Vagina (tissue), 2 donors: Measurements from ENCODE around the gene TOMM7. TPM values are rescaled to one million over a fixed set of nuclear protein-coding genes. Genes with fewer than 3 reads are reported as not detected.
"Not testable (repeated sequence)": the region's sequence is repeated elsewhere in the genome, so short reads cannot be mapped to it uniquely, and the experiment has no call there.

ENCODE experiments used
- DNase-seq, 2 donors: peaks; one replicate each; pipeline ENCODE4 v3.0.0-alpha.2; 2017; ENCODE audit errors: extremely low spot score in 2 of 2
- H3K27ac ChIP-seq: fragments of 200-600 bp; sonication (generic); one replicate; pipeline ENCODE4 v1.5.1; 2019
- H3K27me3 ChIP-seq: fragments of 200-600 bp; sonication (generic); one replicate; pipeline ENCODE4 v1.5.1; 2019
- H3K36me3 ChIP-seq, 2 donors: fragments of 200-600 bp; sonication (generic); one replicate each; pipeline ENCODE4 v1.5.1; 2017 to 2019
- H3K4me1 ChIP-seq: fragments of 200-600 bp; sonication (generic); one replicate; pipeline ENCODE4 v1.5.1; 2019
- H3K4me3 ChIP-seq, 2 donors: fragments of 200-600 bp; sonication (generic); 1 replicate in 1 of 2; 2 replicates in 1 of 2; pipeline ENCODE4 v1.5.1; 2016 to 2019
- H3K9me3 ChIP-seq: fragments of 200-600 bp; sonication (generic); one replicate; pipeline ENCODE4 v1.5.1; 2019
- POLR2A ChIP-seq, 2 donors: fragments of 450-650 bp; IDR thresholded peaks; one replicate each; pipeline ENCODE4 v1.6.1; 2017; ENCODE audit warnings: antibody characterized with exemption in 2 of 2, mild to moderate bottlenecking in 2 of 2, moderate library complexity in 2 of 2
- POLR2AphosphoS5 ChIP-seq, 2 donors: sonication (generic); formaldehyde crosslinking; IDR thresholded peaks; one replicate each; pipeline ENCODE4 v1.9.0; 2017; ENCODE audit warnings: antibody characterized with exemption in 2 of 2, mild to moderate bottlenecking in 2 of 2, low read depth in 1 of 2; ENCODE audit not compliant: insufficient read depth in 1 of 2
- intact Hi-C: fragments of 100-400 bp; cut with DNase I; formaldehyde crosslinking; loops from one replicate; pipeline ENCODE4 v1.15.1; 2023
- total RNA-seq: library from RNA; depleted of rRNA; stranded (reverse); fragments of >200 nt; gene quantifications from one replicate; pipeline ENCODE4 v1.2.3, GENCODE V29; 2016
- TF ChIP-seq, protein P1 (sequence below), 3 experiments: fragments of 450-650 bp in 2 of 3; fragments of 200-600 bp in 1 of 3; sonication (generic) in 1 of 3; IDR thresholded peaks; one replicate each; pipeline ENCODE4 v1.5.1; 2017 to 2019; ENCODE audit warnings: antibody characterized with exemption in 3 of 3, mild to moderate bottlenecking in 2 of 3, moderate library complexity in 2 of 3

The TOMM7 gene
- total RNA-seq, 1 donor from 2014 or later: 167 TPM

DNA sequence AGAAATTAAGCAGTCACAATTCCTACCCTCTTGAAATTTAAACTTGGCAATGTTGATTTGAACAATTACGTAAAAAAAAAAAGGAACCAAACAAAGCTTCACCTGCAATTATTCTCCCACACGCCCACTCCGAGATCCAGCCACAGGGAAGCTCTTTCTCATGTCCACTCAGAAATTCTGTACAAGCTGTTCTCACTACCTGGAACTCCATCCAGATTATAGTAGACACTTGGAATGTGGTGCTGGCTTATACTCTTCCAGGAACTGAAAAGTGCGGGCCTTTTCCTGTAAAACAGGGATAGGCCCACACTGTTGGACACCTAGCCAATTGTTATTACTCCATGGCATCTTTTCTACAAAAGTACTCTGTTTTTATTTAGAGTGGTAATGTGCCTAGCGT, 20.3 kb upstream of the TOMM7 start:
- Histone ChIP-seq H3K4me3 (no peak overlapping the region), H3K27me3 (no peaks in the 10 kb centered on the region), H3K27ac (peak overlapping the region; percentile 74), H3K36me3 (no peaks in the 10 kb centered on the region), H3K9me3 (no peaks in the 10 kb centered on the region), H3K4me1 (no peaks in the 10 kb centered on the region)
- no peak for DNase-seq
- no peak for TF ChIP-seq POLR2AphosphoS5 (IDR thresholded peaks at IDR 0.05; ENCODE audit: insufficient read depth in 1 of 2, low read depth in 1 of 2)
- TF ChIP-seq POLR2A (IDR thresholded peaks at IDR 0.05): no peak
- TF ChIP-seq, protein P1, sequence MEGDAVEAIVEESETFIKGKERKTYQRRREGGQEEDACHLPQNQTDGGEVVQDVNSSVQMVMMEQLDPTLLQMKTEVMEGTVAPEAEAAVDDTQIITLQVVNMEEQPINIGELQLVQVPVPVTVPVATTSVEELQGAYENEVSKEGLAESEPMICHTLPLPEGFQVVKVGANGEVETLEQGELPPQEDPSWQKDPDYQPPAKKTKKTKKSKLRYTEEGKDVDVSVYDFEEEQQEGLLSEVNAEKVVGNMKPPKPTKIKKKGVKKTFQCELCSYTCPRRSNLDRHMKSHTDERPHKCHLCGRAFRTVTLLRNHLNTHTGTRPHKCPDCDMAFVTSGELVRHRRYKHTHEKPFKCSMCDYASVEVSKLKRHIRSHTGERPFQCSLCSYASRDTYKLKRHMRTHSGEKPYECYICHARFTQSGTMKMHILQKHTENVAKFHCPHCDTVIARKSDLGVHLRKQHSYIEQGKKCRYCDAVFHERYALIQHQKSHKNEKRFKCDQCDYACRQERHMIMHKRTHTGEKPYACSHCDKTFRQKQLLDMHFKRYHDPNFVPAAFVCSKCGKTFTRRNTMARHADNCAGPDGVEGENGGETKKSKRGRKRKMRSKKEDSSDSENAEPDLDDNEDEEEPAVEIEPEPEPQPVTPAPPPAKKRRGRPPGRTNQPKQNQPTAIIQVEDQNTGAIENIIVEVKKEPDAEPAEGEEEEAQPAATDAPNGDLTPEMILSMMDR (IDR thresholded peaks at IDR 0.05): no peak
- intact Hi-C loops: loop anchor here (10.0 kb wide), 1 partner anchor 258 kb away; no protein-coding TSS in a partner anchor

DNA sequence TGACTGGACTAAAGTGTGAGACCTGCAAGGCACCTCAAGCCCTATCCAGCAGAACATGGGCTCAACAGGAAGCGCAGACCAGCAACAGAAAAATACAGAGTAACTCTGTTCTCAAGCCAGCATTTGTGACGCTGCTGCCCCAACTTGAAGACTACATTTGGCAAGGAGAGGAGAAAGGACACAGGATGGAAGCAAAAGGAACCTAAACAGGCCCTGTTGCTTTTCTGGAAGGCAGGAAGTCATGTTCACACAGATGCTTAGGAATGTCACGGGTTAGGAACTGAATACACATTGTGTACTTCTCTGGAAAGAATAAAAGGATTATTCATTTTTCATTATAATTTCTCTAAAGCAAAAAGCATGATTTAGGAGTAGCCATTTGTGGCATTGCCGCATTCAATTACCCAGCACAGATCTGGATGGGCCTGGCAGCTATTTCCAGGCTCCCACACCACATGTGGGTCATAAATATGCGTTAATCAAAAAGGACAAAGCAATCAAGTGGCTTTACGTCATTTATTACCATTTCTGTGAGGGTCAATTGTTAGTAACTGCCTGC, 19.8 kb upstream of the TOMM7 start:
- intact Hi-C loops: loop anchor here (10.0 kb wide), 1 partner anchor 258 kb away; no protein-coding TSS in a partner anchor
- no peaks in the 10 kb centered on the region for H3K4me1 ChIP-seq
- no peak overlapping the region for H3K4me3 ChIP-seq
- no peaks in the 10 kb centered on the region for H3K9me3 ChIP-seq
- TF ChIP-seq, protein P1 (IDR thresholded peaks at IDR 0.05): no peak
- TF ChIP-seq POLR2AphosphoS5 (IDR thresholded peaks at IDR 0.05; ENCODE audit: insufficient read depth in 1 of 2, low read depth in 1 of 2): no peak
- no peak for TF ChIP-seq POLR2A (IDR thresholded peaks at IDR 0.05)
- H3K36me3 ChIP-seq: no peaks in the 10 kb centered on the region
- no peaks in the 10 kb centered on the region for H3K27me3 ChIP-seq
- peak overlapping the region; percentile 74 for H3K27ac ChIP-seq
- DNase-seq: no peak

DNA sequence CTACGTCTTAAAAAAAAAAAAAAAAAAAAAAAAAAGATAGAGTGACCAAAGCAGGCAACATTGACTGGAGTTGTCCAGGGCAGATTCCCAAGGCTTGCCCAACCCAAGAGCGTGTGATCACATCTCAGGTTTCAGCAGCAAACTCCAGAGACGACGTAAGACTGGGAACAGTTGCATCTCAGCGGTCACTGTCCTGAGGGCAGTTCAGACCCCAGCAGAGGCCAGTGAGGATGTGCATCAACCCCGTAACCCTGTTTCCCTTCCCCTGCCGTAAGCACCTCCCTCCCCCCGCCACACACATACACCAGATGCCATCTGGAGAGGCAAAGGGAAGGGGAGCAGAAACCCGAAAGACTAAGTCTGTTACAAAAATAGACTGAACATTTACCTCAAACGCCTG, 19.3 kb upstream of the TOMM7 start:
- no peaks in the 10 kb centered on the region for H3K27me3 ChIP-seq
- H3K9me3 ChIP-seq: no peaks in the 10 kb centered on the region
- TF ChIP-seq POLR2A (IDR thresholded peaks at IDR 0.05) (no peak), POLR2AphosphoS5 (IDR thresholded peaks at IDR 0.05; ENCODE audit: insufficient read depth in 1 of 2, low read depth in 1 of 2) (peak in 1 of 2 donors; percentile 19)
- TF ChIP-seq, protein P1 (IDR thresholded peaks at IDR 0.05): no peak
- H3K36me3 ChIP-seq: no peaks in the 10 kb centered on the region
- no peak overlapping the region for H3K4me3 ChIP-seq
- intact Hi-C loops: loop anchor here (10.0 kb wide), 1 partner anchor 257 kb away; no protein-coding TSS in a partner anchor
- DNase-seq: no peak
- no peaks in the 10 kb centered on the region for H3K4me1 ChIP-seq
- peak overlapping the region; percentile 74 for H3K27ac ChIP-seq

DNA sequence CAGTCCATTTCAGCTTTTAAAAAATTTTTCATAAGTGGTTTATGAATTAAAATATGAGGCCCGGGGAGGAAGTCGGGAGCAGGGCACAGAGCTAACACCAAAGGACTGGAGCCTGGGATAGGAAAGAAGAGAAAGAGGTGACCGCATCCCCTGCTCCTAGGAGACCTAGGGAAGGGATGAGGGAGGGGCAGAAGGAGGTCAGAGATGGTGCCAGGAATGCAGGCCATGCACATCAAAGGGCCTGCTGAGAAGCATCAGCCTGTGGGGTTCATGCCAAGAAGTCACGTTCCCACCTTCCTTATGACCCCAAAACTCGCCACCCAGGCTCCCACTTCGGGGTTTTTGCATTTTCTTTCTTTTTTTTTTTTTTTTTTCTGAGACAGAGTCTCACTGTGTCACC, 14.7 kb upstream of the TOMM7 start:
- Histone ChIP-seq H3K4me3 (no peak overlapping the region), H3K9me3 (no peaks in the 10 kb centered on the region), H3K27ac (no peak overlapping the region), H3K36me3 (no peaks in the 10 kb centered on the region), H3K27me3 (no peaks in the 10 kb centered on the region), H3K4me1 (no peaks in the 10 kb centered on the region)
- no peak for DNase-seq
- intact Hi-C loops: no loop called here
- TF ChIP-seq POLR2A (IDR thresholded peaks at IDR 0.05): no peak
- TF ChIP-seq, protein P1 (IDR thresholded peaks at IDR 0.05): no peak
- TF ChIP-seq POLR2AphosphoS5 (IDR thresholded peaks at IDR 0.05; ENCODE audit: insufficient read depth in 1 of 2, low read depth in 1 of 2): no peak

DNA sequence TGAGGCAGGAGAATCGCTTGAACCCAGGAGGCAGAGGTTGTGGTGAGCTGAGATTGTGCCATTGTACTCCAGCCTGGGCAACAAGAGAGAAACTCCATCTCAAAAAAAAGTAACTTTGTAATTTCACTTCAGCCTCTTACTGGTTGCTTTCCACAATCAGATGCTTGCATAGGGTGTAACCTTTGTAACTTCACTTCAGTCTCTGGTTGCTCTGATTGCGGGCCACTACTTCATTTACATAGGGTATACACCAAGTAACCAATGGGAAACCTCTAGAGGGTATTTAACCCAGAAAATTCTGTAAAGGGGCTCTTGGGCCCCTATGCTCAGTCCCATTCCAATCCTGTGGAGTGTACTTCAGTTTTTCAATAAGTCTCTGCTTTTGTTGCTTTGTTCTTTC, 13.9 kb upstream of the TOMM7 start:
- H3K9me3 ChIP-seq, H3K4me1 ChIP-seq, H3K36me3 ChIP-seq, H3K27me3 ChIP-seq, intact Hi-C loops, H3K27ac ChIP-seq, DNase-seq, H3K4me3 ChIP-seq: not testable (repeated sequence)
